ENCODE measurements around the gene AMER3. TPM values are rescaled to one million over a fixed set of nuclear protein-coding genes. Genes with fewer than 3 reads are reported as not detected.

Gene AMER3
- total and polyA plus RNA-seq, 2 of the 8 experiments (the other 6 are each of a cell fraction or from before 2014, with no cell fraction given), result 0.15 to 0.19 TPM

GRCh38 chr2:130796290-130796689 is 41.0 kb downstream of the AMER3 start:
- no peak overlapping the region for H3K4me3 ChIP-seq (ENCODE audit: extremely low read depth in 1 of 4, insufficient read depth in 2 of 4, low read depth in 3 of 4, low read length in 4 of 4)
- no peak overlapping the region for H3K27ac ChIP-seq (ENCODE audit: low read depth, low read length)
- H3K79me1 ChIP-seq (ENCODE audit: low read depth, low read length), result no peaks in the 10 kb centered on the region
- H3K23ac ChIP-seq (ENCODE audit: insufficient read length), result no peak overlapping the region
- peak overlapping the region; percentile 13; the same call in 1 of the 2 replicates for H3K18ac ChIP-seq (ENCODE audit: extremely low read depth, low read length)
- 0 out of 4 replicates have a peak, but pooled peaks of 1 of the 2 experiments have one; percentile 1 for TF ChIP-seq RAD21 (IDR thresholded peaks at IDR 0.05 in 1 of 2, conservative IDR thresholded peaks at IDR 0.05 in 1 of 2; ENCODE audit: low read depth in 2 of 2, low read length in 2 of 2)
- TF ChIP-seq RBBP5 (IDR thresholded peaks at IDR 0.05; ENCODE audit: borderline replicate concordance, low read depth, low read length), result no peak
- POLR2A ChIA-PET (ENCODE audit: partially characterized antibody), result no interaction called here
- no peak overlapping the region for H2AK5ac ChIP-seq (ENCODE audit: low read depth, low read length)
- H3K36me3 ChIP-seq (ENCODE audit: control insufficient read depth in 2 of 4, insufficient read depth in 4 of 4, low read length in 3 of 4), result no peaks in the 10 kb centered on the region
- no peak for FAIRE-seq
- H4K91ac ChIP-seq (replicated peaks; ENCODE audit: insufficient read length, low read length), result no peak overlapping the region
- H3K4ac ChIP-seq (replicated peaks; ENCODE audit: insufficient read length, low read depth, low read length), result no peak overlapping the region
- H2BK20ac ChIP-seq (ENCODE audit: low read length), result 0 out of 2 replicates have a peak overlapping the region, but pooled peaks have one; percentile 48
- no peak overlapping the region for H2AFZ ChIP-seq (ENCODE audit: low read length)
- H3K14ac ChIP-seq (ENCODE audit: insufficient read length), result no peak overlapping the region
- H3K4me1 ChIP-seq (replicated peaks in 1 of 4; ENCODE audit: control insufficient read depth in 3 of 4, insufficient read depth in 4 of 4, low read length in 3 of 4), result peaks cover 2 to 16% (median 7%) of the 10 kb centered on the region in 4 experiments; a peak in 6 of 7 replicates
- H2BK15ac ChIP-seq (ENCODE audit: low read length), result no peak overlapping the region
- no peak overlapping the region for H4K8ac ChIP-seq (ENCODE audit: extremely low read depth, insufficient read depth, low read length)
- H3K79me2 ChIP-seq (ENCODE audit: control insufficient read depth in 1 of 2, insufficient read depth in 2 of 2, low read length in 2 of 2), result no peaks in the 10 kb centered on the region
- no peaks in the 10 kb centered on the region for H3K9me3 ChIP-seq (ENCODE audit: insufficient read depth in 2 of 2, low read depth in 1 of 2, low read length in 1 of 2)
- H4K5ac ChIP-seq (ENCODE audit: insufficient read length, low read depth, low read length), result no peak overlapping the region
- CTCF ChIA-PET (ENCODE audit: partially characterized antibody), result interaction anchor here (0.6 to 11.0 kb wide), 16 partner anchors 11 to 246 kb away, joined by 3 to 156 read pairs (median 4); no protein-coding TSS in a partner anchor
- H3K23me2 ChIP-seq (ENCODE audit: low read depth, low read length), result peaks cover 6% of the 10 kb centered on the region; the same call in 1 of the 2 replicates
- H3K9ac ChIP-seq (replicated peaks in 1 of 4; ENCODE audit: extremely low read depth in 1 of 4, low read depth in 3 of 4, low read length in 3 of 4), result no peak overlapping the region
- H4K20me1 ChIP-seq (replicated peaks in 1 of 2; ENCODE audit: control insufficient read depth in 1 of 2, insufficient read depth in 2 of 2, low read length in 2 of 2), result no peaks in the 10 kb centered on the region
- H3K27me3 ChIP-seq (replicated peaks in 1 of 4; ENCODE audit: control insufficient read depth in 3 of 4, extremely low read depth in 1 of 4, insufficient read depth in 3 of 4, low read length in 3 of 4), result peaks cover 0 to 15% (median 13%) of the 10 kb centered on the region in 4 experiments; a peak in 6 of 7 replicates
- no peak overlapping the region; the same call in 1 of the 2 replicates for H2BK12ac ChIP-seq (ENCODE audit: low read depth, low read length)
- no peak overlapping the region for H2BK120ac ChIP-seq (replicated peaks; ENCODE audit: low read depth, low read length)
- H3K56ac ChIP-seq (replicated peaks; ENCODE audit: insufficient read length, low read depth, low read length), result no peak overlapping the region
- DNase-seq (ENCODE audit: low read depth in 1 of 2, low spot score in 2 of 2), result peak in 1 of 2 experiments; percentile 54
- H2BK5ac ChIP-seq (ENCODE audit: low read depth, low read length), result 0 out of 2 replicates have a peak overlapping the region, but pooled peaks have one; percentile 5
- WGBS, 2 experiments (ENCODE audit: extremely low coverage in 1 of 2, insufficient coverage in 1 of 2, insufficient read length in 1 of 2, insufficient replicate concordance in 2 of 2, low coverage in 1 of 2, low lambda C conversion rate in 2 of 2, missing lambda C conversion rate in 1 of 2), result 52% methylated on average over 2 of the region's 3 CpGs; no CpG with 5 or more reads in 1 of the 2 experiments
- H3K4me2 ChIP-seq (ENCODE audit: insufficient read depth in 1 of 2, low read depth in 2 of 2, low read length in 2 of 2), result no peak overlapping the region; a peak in 1 of 4 replicates

All from H1 (cell line).